Kidney (tissue), 14 donors: ENCODE results near the gene LSM12. TPM values are rescaled to one million over a fixed set of nuclear protein-coding genes. Genes with fewer than 3 reads are reported as not detected.

Experiments
- DNase-seq, 5 donors: peaks; one replicate each; pipeline ENCODE4 v3.0.0-alpha.2; 2013 to 2020
- FAIRE-seq: peaks from 2 replicates; lab custom pipeline; 2012; peaks lifted over from hg19 to GRCh38; lab: Jason Lieb, UNC
- H3K27ac ChIP-seq, 2 donors: one replicate each; pipeline ENCODE4 v1.7.0; 2013; ENCODE audit warnings: low read depth in 2 of 2, low read length in 2 of 2, inconsistent platforms in 1 of 2
- H3K27me3 ChIP-seq: one replicate; pipeline ENCODE4 v1.7.1; 2013; ENCODE audit warnings: low read length, inconsistent platforms; ENCODE audit not compliant: control insufficient read depth, insufficient read depth
- H3K36me3 ChIP-seq, 3 donors: one replicate each; pipeline versions ENCODE4 v1.7.0 to v1.7.1; 2013; ENCODE audit warnings: low read length in 3 of 3, control low read depth in 1 of 3, inconsistent platforms in 1 of 3; ENCODE audit not compliant: insufficient read depth in 3 of 3, control insufficient read depth in 2 of 3
- H3K4me1 ChIP-seq, 3 donors: one replicate each; pipeline versions ENCODE4 v1.7.0 to v1.7.1; 2013; ENCODE audit warnings: low read length in 3 of 3, inconsistent platforms in 1 of 3, low read depth in 1 of 3; ENCODE audit not compliant: control insufficient read depth in 2 of 3, insufficient read depth in 2 of 3
- H3K4me3 ChIP-seq, 3 donors: one replicate each; pipeline versions ENCODE4 v1.7.0 to v1.8.1; 2013; ENCODE audit warnings: low read length in 3 of 3, control low read depth in 1 of 3, inconsistent platforms in 1 of 3
- H3K9ac ChIP-seq, 3 donors: one replicate each; pipeline versions ENCODE4 v1.7.0 to v1.7.1; 2013; ENCODE audit warnings: low read length in 3 of 3, control low read depth in 1 of 3, inconsistent platforms in 1 of 3
- H3K9me3 ChIP-seq, 3 donors: one replicate each; pipeline versions ENCODE4 v1.7.0 to v1.7.1; 2013; ENCODE audit warnings: low read length in 3 of 3, control low read depth in 1 of 3, inconsistent platforms in 1 of 3; ENCODE audit not compliant: control insufficient read depth in 2 of 3, insufficient read depth in 1 of 3
- CTCF ChIP-seq: IDR thresholded peaks from 3 replicates; pipeline ENCODE4 v1.5.1; 2012; ENCODE audit warnings: mild to moderate bottlenecking, moderate library complexity, borderline replicate concordance; ENCODE audit not compliant: insufficient read depth; ENCODE audit errors: extremely low read depth
- intact Hi-C: fragments of 100-400 bp; cut with DNase I; formaldehyde crosslinking; loops from one replicate; pipeline ENCODE4 v1.11.1; 2022
- polyA plus RNA-seq: library from polyadenylated mRNA; stranded (reverse); fragments of 350-450 nt; fragmentation: Illumina TruSeq; extraction: RNeasy Lipid Tissue Mini Kit (QIAGEN cat#74804); gene quantifications from one replicate; pipeline ENCODE4 v1.2.3, GENCODE V29; 2014; ENCODE audit warnings: low read depth, low replicate concordance; ENCODE audit not compliant: insufficient read depth
- total RNA-seq: library from RNA; stranded (reverse); fragmentation: NEBNext Ultra II Directional; extraction: Animal tissue kit (Norgen Biotek cat#: 25700); gene quantifications from one replicate; pipeline ENCODE4 v1.2.1, GENCODE V29; 2021
- donor health status: control.
- donor health status: control.
- donor health status: control.
- donor health status: control.
- donor health status: control.
- donor health status: DM: yes; HTN: yes; CAD: no.
- donor health status: Normal renal cell carcinoma (clear cell type).

LSM12 gene
- total and polyA plus RNA-seq, 2 donors from 2014 or later, result 29.0 to 47.6 TPM

DNA sequence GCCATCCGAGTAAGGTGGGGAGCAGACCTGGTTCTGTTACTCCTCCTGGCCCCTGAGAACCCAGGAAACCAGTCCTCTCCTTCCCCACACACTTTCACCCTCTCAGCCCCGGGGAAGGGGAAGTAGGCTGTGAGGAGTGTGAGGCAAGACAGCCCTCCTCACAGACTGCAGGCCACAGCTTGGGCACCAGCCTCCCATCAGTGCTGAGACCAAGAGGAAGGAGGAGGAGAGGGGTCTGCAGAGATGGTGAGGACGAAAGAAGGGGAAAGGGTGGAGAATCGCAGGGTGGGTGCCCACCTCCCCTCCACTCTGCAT is 11.1 kb upstream of the LSM12 start:
- Histone ChIP-seq H3K27ac (no peak overlapping the region), H3K9me3 (no peaks in the 10 kb centered on the region), H3K4me3 (no peak overlapping the region), H3K9ac (no peak overlapping the region), H3K4me1 (no peaks in the 10 kb centered on the region), H3K27me3 (no peaks in the 10 kb centered on the region), H3K36me3 (peaks cover 0 to 53% (median 13%) of the 10 kb centered on the region in 3 donors)
- DNase-seq (peak in 1 of 5 donors; percentile 45), FAIRE-seq (no peak)
- TF ChIP-seq CTCF, result no peak
- intact Hi-C loops, result no loop called here

DNA sequence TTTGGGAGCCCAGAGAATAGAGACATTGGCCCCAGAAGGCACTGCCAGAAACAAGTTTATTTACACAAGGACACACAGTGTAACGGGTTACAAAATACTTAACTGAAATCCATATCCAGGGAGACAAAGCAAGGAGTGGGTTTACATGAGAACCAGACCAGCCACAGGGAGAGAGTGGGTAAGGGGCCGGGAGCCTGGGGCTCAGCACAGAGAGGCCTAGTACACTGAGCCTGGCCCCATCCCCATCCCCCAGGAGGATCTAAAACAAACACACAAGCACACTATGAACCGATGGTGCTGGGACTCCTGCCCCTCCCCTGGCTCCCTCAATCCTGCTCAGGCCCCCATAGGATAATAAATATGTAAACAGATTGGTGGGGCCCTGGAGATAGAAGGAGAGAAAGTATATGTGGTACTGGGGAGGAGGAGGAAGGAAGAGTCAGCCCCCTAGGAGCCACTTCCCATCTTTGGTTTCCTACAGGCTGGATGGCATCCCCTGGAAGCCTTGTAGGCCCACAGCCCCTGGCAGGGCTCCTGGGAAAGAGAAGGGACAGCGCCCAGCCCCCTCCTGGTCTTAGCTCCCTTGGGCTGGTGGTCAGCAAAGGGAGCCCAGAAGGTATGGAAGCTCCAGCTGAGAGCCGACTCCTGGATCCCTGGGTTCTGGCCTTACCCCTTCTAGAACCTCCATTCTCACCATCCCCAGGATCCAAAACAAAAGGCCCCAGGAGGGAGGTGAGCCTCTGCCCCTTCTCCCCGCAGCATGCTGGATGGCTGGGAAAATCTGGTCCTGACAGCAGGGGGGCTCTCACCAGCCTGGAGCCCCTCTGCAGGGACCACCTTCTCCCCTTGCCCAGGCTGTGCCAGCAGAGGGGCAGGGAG is 10.5 kb upstream of the LSM12 start:
- peaks cover 0 to 47% (median 13%) of the 10 kb centered on the region in 3 donors for H3K36me3 ChIP-seq
- intact Hi-C loops, result no loop called here
- no peak overlapping the region for H3K9ac ChIP-seq
- no peak overlapping the region for H3K27ac ChIP-seq
- TF ChIP-seq CTCF, result no peak
- no peak for FAIRE-seq
- H3K9me3 ChIP-seq, result no peaks in the 10 kb centered on the region
- H3K4me3 ChIP-seq, result no peak overlapping the region
- peaks cover under 1% of the 10 kb centered on the region in 3 donors for H3K4me1 ChIP-seq
- H3K27me3 ChIP-seq, result no peaks in the 10 kb centered on the region
- DNase-seq, result peak in 1 of 5 donors; percentile 66

GRCh38 chr17:44075598-44076293 is 9.3 kb upstream of the LSM12 start:
- no peaks in the 10 kb centered on the region for H3K27me3 ChIP-seq
- no peak for TF ChIP-seq CTCF
- DNase-seq (peak in 1 of 5 donors; percentile 63), FAIRE-seq (no peak)
- H3K36me3 ChIP-seq, result peaks cover 0 to 42% (median 12%) of the 10 kb centered on the region in 3 donors
- H3K27ac ChIP-seq, result no peak overlapping the region
- no peak overlapping the region for H3K9ac ChIP-seq
- peaks cover 2 to 9% (median 9%) of the 10 kb centered on the region in 3 donors for H3K4me1 ChIP-seq
- H3K4me3 ChIP-seq, result no peak overlapping the region
- intact Hi-C loops, result no loop called here
- H3K9me3 ChIP-seq, result no peaks in the 10 kb centered on the region
